Astrocyte of the cerebellum (primary cell): ENCODE data around the gene PROM1.
A peak's percentile ranks its signal among the peaks of the same experiment; 100 is the strongest.

Source experiments
- DNase-seq: peaks from one replicate; pipeline ENCODE4 v3.0.0-alpha.2; 2011; ENCODE audit warnings: low read depth
- H3K4me3 ChIP-seq: 2 replicates; pipeline ENCODE4 v1.5.1; 2011; ENCODE audit warnings: mild to moderate bottlenecking, low read depth, low read length, moderate library complexity
- in situ Hi-C: cut with HindIII; loops from 2 replicates; pipeline ENCODE4 v1.10.0; 2017; ENCODE audit warnings: low sequenced_read_pairs
- TF ChIP-seq, protein P1 (sequence below): IDR thresholded peaks from 2 replicates; pipeline ENCODE4 v1.5.1; 2012; ENCODE audit warnings: low read length, low read depth, moderate library complexity, mild to moderate bottlenecking; ENCODE audit errors: missing control alignments

The PROM1 gene

DNA sequence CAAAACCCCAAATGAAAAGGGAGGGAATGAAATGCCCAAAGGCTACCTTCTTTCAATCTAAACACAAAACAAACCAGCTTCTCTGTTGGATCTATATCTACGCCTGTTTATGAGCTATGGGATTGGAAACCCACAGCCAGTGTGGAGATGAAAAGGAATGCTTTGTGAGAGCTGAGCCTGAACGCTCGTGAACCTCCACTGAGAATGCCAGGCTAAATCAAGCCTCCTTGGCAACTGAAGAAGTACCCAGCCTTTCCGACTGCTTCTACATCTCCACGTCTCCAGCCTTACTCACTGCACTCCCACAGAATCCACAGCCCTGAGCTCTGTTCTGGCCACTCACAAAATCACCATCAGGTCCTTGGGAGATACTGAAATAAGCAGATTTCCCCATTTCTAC lies 31.8 kb downstream of the PROM1 start:
- TF ChIP-seq, protein P1, sequence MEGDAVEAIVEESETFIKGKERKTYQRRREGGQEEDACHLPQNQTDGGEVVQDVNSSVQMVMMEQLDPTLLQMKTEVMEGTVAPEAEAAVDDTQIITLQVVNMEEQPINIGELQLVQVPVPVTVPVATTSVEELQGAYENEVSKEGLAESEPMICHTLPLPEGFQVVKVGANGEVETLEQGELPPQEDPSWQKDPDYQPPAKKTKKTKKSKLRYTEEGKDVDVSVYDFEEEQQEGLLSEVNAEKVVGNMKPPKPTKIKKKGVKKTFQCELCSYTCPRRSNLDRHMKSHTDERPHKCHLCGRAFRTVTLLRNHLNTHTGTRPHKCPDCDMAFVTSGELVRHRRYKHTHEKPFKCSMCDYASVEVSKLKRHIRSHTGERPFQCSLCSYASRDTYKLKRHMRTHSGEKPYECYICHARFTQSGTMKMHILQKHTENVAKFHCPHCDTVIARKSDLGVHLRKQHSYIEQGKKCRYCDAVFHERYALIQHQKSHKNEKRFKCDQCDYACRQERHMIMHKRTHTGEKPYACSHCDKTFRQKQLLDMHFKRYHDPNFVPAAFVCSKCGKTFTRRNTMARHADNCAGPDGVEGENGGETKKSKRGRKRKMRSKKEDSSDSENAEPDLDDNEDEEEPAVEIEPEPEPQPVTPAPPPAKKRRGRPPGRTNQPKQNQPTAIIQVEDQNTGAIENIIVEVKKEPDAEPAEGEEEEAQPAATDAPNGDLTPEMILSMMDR: no peak
- in situ Hi-C loops: no loop called here
- no peak for DNase-seq
- H3K4me3 ChIP-seq: no peak overlapping the region

DNA sequence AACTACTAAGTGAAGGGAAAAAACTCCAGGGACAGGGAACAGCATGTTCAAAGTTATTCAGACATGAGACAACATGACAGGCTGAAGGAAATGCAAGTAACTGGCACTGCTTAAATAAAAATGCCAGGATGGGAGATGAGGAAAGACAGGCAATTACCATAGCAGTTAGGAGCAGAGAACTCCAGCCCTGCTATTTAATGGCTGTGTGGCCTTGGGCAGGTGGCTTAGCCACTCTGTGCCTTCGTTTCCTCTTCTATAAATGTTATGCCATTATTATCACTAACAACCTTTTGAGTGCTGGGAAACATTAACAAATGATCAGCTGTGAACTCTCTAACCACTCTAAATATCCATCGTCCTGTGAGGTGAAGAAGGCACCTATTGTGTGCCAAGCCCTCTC lies 32.7 kb downstream of the PROM1 start:
- DNase-seq: no peak
- TF ChIP-seq, protein P1: no peak
- in situ Hi-C loops: no loop called here
- no peak overlapping the region for H3K4me3 ChIP-seq

DNA sequence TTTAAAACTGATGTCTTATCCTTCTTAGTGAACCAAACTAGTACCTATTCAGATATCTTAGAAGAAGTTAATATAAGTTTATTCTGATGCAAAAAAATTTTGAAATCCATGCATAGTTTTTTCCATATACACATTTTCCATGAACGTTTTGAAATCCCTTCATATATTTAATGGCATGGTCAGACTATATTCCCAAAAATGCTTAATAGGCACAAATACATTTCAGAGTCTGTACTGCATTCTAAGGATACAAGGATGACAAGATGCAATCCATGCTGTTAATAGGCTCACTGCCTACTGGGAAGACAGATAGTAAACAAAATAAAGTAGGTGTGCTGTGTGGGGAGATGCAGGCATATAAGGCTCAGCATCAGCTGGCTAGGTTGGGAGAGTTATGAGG lies 33.2 kb downstream of the PROM1 start:
- H3K4me3 ChIP-seq: no peak overlapping the region
- in situ Hi-C loops: no loop called here
- TF ChIP-seq, protein P1: no peak
- no peak for DNase-seq

DNA sequence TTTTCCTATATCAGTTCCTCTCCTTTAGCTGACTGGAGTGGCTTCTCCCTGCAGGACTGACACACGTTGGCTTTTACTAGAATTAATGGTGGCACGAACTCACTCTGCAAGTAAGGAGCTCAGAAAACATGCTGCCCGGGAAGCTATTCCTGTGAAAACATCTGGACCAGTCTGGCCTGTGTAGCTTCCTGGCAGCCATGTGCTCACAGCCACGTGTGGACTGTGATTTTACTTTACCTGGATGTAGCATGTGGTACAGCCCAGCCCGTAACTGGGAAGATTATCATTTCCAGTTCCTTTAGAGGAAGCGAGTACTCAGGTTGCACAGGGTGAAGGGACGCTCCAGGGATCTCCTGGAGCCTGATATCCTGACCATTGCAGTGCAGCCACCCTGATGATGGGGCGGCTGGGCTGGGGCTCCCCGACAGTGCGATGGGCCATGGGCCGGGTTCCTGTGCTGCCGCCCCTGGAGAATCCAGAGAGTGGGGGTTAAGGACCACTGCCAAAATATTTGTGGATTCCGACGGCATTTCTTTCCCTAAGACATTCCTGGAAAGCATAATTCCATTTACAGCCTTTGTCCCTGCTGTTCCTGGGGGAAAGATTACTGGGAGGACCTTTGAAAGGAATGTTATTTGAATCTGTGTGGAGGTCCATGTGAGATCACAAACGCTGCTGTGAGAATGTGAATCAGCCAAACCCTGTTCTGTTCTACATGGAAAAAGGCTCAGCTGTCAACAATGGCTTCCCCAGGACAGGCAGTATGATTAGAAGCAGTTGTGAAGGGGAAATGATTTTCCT lies 35.0 kb downstream of the PROM1 start:
- TF ChIP-seq, protein P1: no peak
- peak; percentile 13 for DNase-seq
- in situ Hi-C loops: no loop called here
- H3K4me3 ChIP-seq: no peak overlapping the region

DNA sequence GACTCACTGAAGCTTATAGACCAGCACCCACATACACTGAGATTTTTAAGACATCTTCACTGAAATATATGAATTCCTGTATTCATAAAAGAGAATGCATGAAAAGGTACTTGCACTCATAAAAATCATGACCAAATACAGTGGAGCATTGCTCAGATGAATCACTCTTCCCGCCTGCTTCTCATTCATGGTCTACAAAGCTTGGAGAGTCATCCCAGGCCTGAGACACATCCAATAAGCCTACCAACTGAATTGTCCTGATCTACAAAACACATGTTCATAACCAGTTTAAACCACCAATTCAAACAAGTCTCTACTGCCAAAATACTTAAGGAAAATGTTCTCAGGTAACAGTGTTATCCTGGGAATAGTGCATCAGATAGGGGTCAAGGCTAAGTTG lies 38.1 kb downstream of the PROM1 start:
- H3K4me3 ChIP-seq: no peak overlapping the region
- TF ChIP-seq, protein P1: no peak
- no peak for DNase-seq
- in situ Hi-C loops: no loop called here

DNA sequence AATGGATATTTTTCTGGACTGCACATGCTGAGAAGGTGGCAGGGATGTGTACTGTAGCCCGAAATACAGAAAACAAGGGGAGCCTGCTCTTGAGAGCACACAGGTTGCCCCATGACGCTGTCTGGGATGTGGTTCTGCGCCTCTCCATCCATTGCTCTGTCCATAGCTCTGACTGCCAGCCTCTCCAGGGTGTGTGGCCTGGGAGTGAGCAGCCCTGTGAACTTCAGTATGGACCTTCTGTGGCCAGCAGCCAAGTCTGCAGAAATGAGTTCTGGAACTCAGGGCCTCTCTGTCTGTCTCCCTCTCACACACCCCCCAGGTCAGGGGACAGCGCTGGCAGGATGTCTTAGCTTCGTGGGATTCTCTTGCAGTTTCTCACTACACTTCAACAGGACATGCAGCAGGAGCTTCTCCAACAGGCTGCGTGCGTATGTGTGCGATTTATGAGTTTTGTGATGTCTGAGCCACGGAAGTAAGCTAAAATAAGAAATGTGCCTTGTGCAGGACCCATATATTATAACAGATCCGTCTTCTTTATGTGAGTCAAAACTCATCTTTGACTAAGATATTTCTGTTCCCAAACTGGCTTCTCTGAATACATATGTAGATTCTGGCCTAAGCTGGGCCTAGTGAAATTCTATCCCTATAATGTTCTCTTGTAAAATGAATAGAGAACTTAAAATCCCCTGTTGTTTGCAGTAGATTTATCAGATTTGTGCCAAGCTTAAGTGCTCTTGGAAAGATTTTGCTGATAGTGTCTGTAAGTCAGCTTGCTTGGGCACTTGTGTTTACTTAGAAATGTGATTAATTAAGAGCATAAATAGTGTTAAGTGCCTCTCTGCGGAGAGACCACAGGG lies 40.0 kb downstream of the PROM1 start:
- TF ChIP-seq, protein P1: no peak
- DNase-seq: no peak
- in situ Hi-C loops: no loop called here
- H3K4me3 ChIP-seq: no peak overlapping the region
